ENCODE measurements around the gene AURKB.

AURKB gene

GRCh38 chr17:8227238-8227581 is 16.8 kb upstream of the AURKB start:
- no peak overlapping the region for H3K4me2 ChIP-seq
- H3K4me1 ChIP-seq (ENCODE audit: low read depth, poor library complexity, severe bottlenecking) = no peaks in the 10 kb centered on the region
- no peak overlapping the region for H3K4me3 ChIP-seq (IDR thresholded peaks at IDR 0.05; ENCODE audit: insufficient read depth, low read depth, low read length)
- TF ChIP-seq CTCF (conservative IDR thresholded peaks at IDR 0.05; ENCODE audit: low read depth, low read length) = no peak
- H2AFZ ChIP-seq (ENCODE audit: low read depth) = no peak overlapping the region
- H3K27me3 ChIP-seq (ENCODE audit: insufficient read depth, low read depth) = no peaks in the 10 kb centered on the region
- H3K27ac ChIP-seq = no peak overlapping the region
- no peaks in the 10 kb centered on the region for H3K36me3 ChIP-seq (ENCODE audit: insufficient read depth)
- no peak overlapping the region for H3K9ac ChIP-seq
- no peaks in the 10 kb centered on the region for H4K20me1 ChIP-seq (ENCODE audit: insufficient read depth)
- no peaks in the 10 kb centered on the region for H3K79me2 ChIP-seq (ENCODE audit: insufficient read depth, low read depth)

- H3K4me2 ChIP-seq = no peak overlapping the region
- no peak overlapping the region for H2AFZ ChIP-seq (ENCODE audit: low read depth)
- no peaks in the 10 kb centered on the region for H3K79me2 ChIP-seq (ENCODE audit: insufficient read depth, low read depth)
- no peaks in the 10 kb centered on the region for H4K20me1 ChIP-seq (ENCODE audit: insufficient read depth)
- no peaks in the 10 kb centered on the region for H3K27me3 ChIP-seq (ENCODE audit: insufficient read depth, low read depth)
- H3K4me1 ChIP-seq (ENCODE audit: low read depth, poor library complexity, severe bottlenecking) = no peaks in the 10 kb centered on the region
- H3K4me3 ChIP-seq (IDR thresholded peaks at IDR 0.05; ENCODE audit: insufficient read depth, low read depth, low read length) = no peak overlapping the region
- H3K9ac ChIP-seq = no peak overlapping the region
- H3K27ac ChIP-seq = no peak overlapping the region
- no peak for TF ChIP-seq CTCF (conservative IDR thresholded peaks at IDR 0.05; ENCODE audit: low read depth, low read length)
- H3K36me3 ChIP-seq (ENCODE audit: insufficient read depth) = no peaks in the 10 kb centered on the region
Observed at GRCh38 chr17:8226536-8227237, 16.3 kb upstream of the AURKB start.

- H3K4me2 ChIP-seq = no peak overlapping the region
- no peaks in the 10 kb centered on the region for H4K20me1 ChIP-seq (ENCODE audit: insufficient read depth)
- no peaks in the 10 kb centered on the region for H3K36me3 ChIP-seq (ENCODE audit: insufficient read depth)
- no peak overlapping the region for H3K27ac ChIP-seq
- no peaks in the 10 kb centered on the region for H3K79me2 ChIP-seq (ENCODE audit: insufficient read depth, low read depth)
- no peak overlapping the region for H3K4me3 ChIP-seq (IDR thresholded peaks at IDR 0.05; ENCODE audit: insufficient read depth, low read depth, low read length)
- TF ChIP-seq CTCF (conservative IDR thresholded peaks at IDR 0.05; ENCODE audit: low read depth, low read length) = no peak
- H2AFZ ChIP-seq (ENCODE audit: low read depth) = no peak overlapping the region
- H3K27me3 ChIP-seq (ENCODE audit: insufficient read depth, low read depth) = no peaks in the 10 kb centered on the region
- H3K9ac ChIP-seq = no peak overlapping the region
- no peaks in the 10 kb centered on the region for H3K4me1 ChIP-seq (ENCODE audit: low read depth, poor library complexity, severe bottlenecking)
Observed at GRCh38 chr17:8225813-8226535, 15.6 kb upstream of the AURKB start.

- Histone ChIP-seq H2AFZ (ENCODE audit: low read depth) (no peak overlapping the region), H3K36me3 (ENCODE audit: insufficient read depth) (no peaks in the 10 kb centered on the region), H3K9ac (no peak overlapping the region), H3K4me3 (IDR thresholded peaks at IDR 0.05; ENCODE audit: insufficient read depth, low read depth, low read length) (no peak overlapping the region), H4K20me1 (ENCODE audit: insufficient read depth) (no peaks in the 10 kb centered on the region), H3K27me3 (ENCODE audit: insufficient read depth, low read depth) (no peaks in the 10 kb centered on the region), H3K4me2 (no peak overlapping the region), H3K4me1 (ENCODE audit: low read depth, poor library complexity, severe bottlenecking) (no peaks in the 10 kb centered on the region), H3K27ac (no peak overlapping the region), H3K79me2 (ENCODE audit: insufficient read depth, low read depth) (no peaks in the 10 kb centered on the region)
- no peak for TF ChIP-seq CTCF (conservative IDR thresholded peaks at IDR 0.05; ENCODE audit: low read depth, low read length)
Observed at GRCh38 chr17:8224891-8225812, 14.8 kb upstream of the AURKB start.
